ENCODE measurements around the gene CTPS1. TPM values are rescaled to one million over a fixed set of nuclear protein-coding genes. Genes with fewer than 3 reads are reported as not detected.

CTPS1 gene
- total RNA-seq, 1 donor from 2014 or later = 41.8 TPM

DNA sequence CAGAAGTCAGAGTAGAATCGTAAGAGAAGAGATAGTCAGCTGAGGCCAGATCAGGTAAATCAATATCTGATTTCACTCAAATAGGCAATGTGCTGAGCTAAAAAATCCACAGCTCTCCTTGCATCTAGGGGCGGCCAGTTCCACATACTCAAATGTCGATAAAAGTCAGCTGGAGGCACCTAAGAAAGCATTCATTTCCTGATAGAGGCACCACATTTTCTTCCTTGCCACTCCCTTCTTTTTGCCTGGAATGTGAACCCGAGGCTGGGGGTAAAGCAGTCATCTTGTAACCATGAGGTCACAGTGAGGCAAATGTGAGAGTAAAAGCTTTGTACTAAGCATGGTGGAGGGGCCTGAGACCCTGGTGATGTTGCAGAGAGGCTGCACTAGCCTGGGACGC lies 24.2 kb upstream of the CTPS1 start:
- H3K4me1 Mint-ChIP-seq = no peaks in the 10 kb centered on the region
- TF ChIP-seq, protein P1, sequence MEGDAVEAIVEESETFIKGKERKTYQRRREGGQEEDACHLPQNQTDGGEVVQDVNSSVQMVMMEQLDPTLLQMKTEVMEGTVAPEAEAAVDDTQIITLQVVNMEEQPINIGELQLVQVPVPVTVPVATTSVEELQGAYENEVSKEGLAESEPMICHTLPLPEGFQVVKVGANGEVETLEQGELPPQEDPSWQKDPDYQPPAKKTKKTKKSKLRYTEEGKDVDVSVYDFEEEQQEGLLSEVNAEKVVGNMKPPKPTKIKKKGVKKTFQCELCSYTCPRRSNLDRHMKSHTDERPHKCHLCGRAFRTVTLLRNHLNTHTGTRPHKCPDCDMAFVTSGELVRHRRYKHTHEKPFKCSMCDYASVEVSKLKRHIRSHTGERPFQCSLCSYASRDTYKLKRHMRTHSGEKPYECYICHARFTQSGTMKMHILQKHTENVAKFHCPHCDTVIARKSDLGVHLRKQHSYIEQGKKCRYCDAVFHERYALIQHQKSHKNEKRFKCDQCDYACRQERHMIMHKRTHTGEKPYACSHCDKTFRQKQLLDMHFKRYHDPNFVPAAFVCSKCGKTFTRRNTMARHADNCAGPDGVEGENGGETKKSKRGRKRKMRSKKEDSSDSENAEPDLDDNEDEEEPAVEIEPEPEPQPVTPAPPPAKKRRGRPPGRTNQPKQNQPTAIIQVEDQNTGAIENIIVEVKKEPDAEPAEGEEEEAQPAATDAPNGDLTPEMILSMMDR (IDR thresholded peaks at IDR 0.05; ENCODE audit: unreplicated experiment) = no peak
- H3K27ac Mint-ChIP-seq = no peak overlapping the region
- no peak for DNase-seq (ENCODE audit: low spot score in 2 of 2, unreplicated experiment in 2 of 2)
- peaks cover 4% of the 10 kb centered on the region for H3K9me3 Mint-ChIP-seq
- H3K27me3 Mint-ChIP-seq (ENCODE audit: low read depth) = no peaks in the 10 kb centered on the region
- no peak overlapping the region for H3K4me3 Mint-ChIP-seq
- H3K36me3 Mint-ChIP-seq = no peaks in the 10 kb centered on the region

DNA sequence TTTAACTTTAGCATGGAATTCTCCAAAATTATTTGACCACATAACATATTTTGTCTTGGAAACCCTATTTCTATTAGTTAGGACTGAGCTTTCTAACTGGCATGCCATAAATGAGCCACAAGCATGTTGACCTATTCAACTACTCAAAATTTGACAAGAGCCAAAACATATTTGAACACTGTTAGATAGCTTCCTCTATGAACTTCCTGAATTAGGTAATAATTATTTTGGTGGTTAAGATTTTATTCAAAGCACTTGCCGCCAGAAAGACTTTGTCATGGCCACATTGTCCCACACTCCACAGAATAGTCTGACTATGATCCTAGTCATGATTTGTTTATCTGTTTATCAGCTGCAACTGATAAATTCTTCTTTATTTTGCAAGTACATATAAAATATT lies 23.1 kb upstream of the CTPS1 start:
- no peaks in the 10 kb centered on the region for H3K4me1 Mint-ChIP-seq
- H3K36me3 Mint-ChIP-seq = no peaks in the 10 kb centered on the region
- H3K27me3 Mint-ChIP-seq (ENCODE audit: low read depth) = no peaks in the 10 kb centered on the region
- TF ChIP-seq, protein P1 (IDR thresholded peaks at IDR 0.05; ENCODE audit: unreplicated experiment) = no peak
- H3K9me3 Mint-ChIP-seq = peaks cover 4% of the 10 kb centered on the region
- no peak for DNase-seq (ENCODE audit: low spot score in 2 of 2, unreplicated experiment in 2 of 2)
- H3K4me3 Mint-ChIP-seq = no peak overlapping the region
- no peak overlapping the region for H3K27ac Mint-ChIP-seq

- Mint-ChIP-seq H3K36me3 (no peaks in the 10 kb centered on the region), H3K27ac (no peak overlapping the region), H3K27me3 (ENCODE audit: low read depth) (no peaks in the 10 kb centered on the region), H3K9me3 (peaks cover 4% of the 10 kb centered on the region), H3K4me1 (no peaks in the 10 kb centered on the region), H3K4me3 (no peak overlapping the region)
- TF ChIP-seq, protein P1 (IDR thresholded peaks at IDR 0.05; ENCODE audit: unreplicated experiment) = no peak
- DNase-seq (ENCODE audit: low spot score in 2 of 2, unreplicated experiment in 2 of 2) = no peak
These were observed 21.3 kb upstream of the CTPS1 start for GRCh38 chr1:40958210-40958609.

GRCh38 chr1:40965531-40965930 lies 14.0 kb upstream of the CTPS1 start:
- no peaks in the 10 kb centered on the region for H3K36me3 Mint-ChIP-seq

GRCh38 chr1:40966417-40966816 lies 13.1 kb upstream of the CTPS1 start:
- Mint-ChIP-seq H3K4me1 (no peaks in the 10 kb centered on the region), H3K27ac (no peak overlapping the region), H3K4me3 (no peak overlapping the region), H3K9me3 (no peaks in the 10 kb centered on the region), H3K36me3 (no peaks in the 10 kb centered on the region), H3K27me3 (ENCODE audit: low read depth) (no peaks in the 10 kb centered on the region)
- TF ChIP-seq, protein P1 (IDR thresholded peaks at IDR 0.05; ENCODE audit: unreplicated experiment) = no peak
- DNase-seq (ENCODE audit: low spot score in 2 of 2, unreplicated experiment in 2 of 2) = no peak

More at GRCh38 chr1:40965531-40965930, 14.0 kb upstream of the CTPS1 start:
- Mint-ChIP-seq H3K4me3 (no peak overlapping the region), H3K27ac (no peak overlapping the region), H3K27me3 (ENCODE audit: low read depth) (no peaks in the 10 kb centered on the region), H3K4me1 (no peaks in the 10 kb centered on the region), H3K9me3 (no peaks in the 10 kb centered on the region)
- TF ChIP-seq, protein P1 (IDR thresholded peaks at IDR 0.05; ENCODE audit: unreplicated experiment) = no peak
- DNase-seq (ENCODE audit: low spot score in 2 of 2, unreplicated experiment in 2 of 2) = no peak

- no peak overlapping the region for H3K4me3 Mint-ChIP-seq
- DNase-seq (ENCODE audit: low spot score in 2 of 2, unreplicated experiment in 2 of 2) = no peak
- H3K4me1 Mint-ChIP-seq = no peaks in the 10 kb centered on the region
- H3K27me3 Mint-ChIP-seq (ENCODE audit: low read depth) = no peaks in the 10 kb centered on the region
- TF ChIP-seq, protein P1 (IDR thresholded peaks at IDR 0.05; ENCODE audit: unreplicated experiment) = no peak
- no peaks in the 10 kb centered on the region for H3K9me3 Mint-ChIP-seq
- H3K36me3 Mint-ChIP-seq = no peaks in the 10 kb centered on the region
- no peak overlapping the region for H3K27ac Mint-ChIP-seq
These were observed 10.1 kb upstream of the CTPS1 start for GRCh38 chr1:40969445-40969844.

Measured in mesothelial cell of epicardium (in vitro differentiated cells).